K562 (cell line): ENCODE results near the gene RETN. TPM values are rescaled to one million over a fixed set of nuclear protein-coding genes. Genes with fewer than 3 reads are reported as not detected.

Experiments used
- ATAC-seq: fragments of 200-7000 bp; cut with Tn5 transposase; 3 replicates; pipeline ENCODE4 v1.9.1; 2020; ENCODE audit warnings: moderate library complexity
- BruUV-seq: library from RNA; stranded (reverse); fragments of 400-500 nt; replicated peaks from 2 replicates; lab custom pipeline; 2021; lab: Mats Ljungman, UMichigan
- CTCF ChIA-PET: fragments of 300-600 bp; formaldehyde crosslinking; extraction: SDS; loops from one replicate; lab custom pipeline; 2021; ENCODE audit warnings: low intra/inter-chr PET ratio; lab: Yijun Ruan, JAX
- POLR2A ChIA-PET: fragments of 300-600, 350-650 bp; sonication (Branson Sonifier 250); formaldehyde crosslinking; extraction: SDS; loops from one replicate; lab custom pipeline; 2021; ENCODE audit warnings: antibody characterized with exemption, inconsistent platforms; lab: Yijun Ruan, JAX
- DNase-seq, 4 experiments: peaks; one replicate each; pipeline versions ENCODE4 v3.0.0 to v3.0.0-alpha.2; 2011 to 2018; ENCODE audit warnings: low spot score in 3 of 4, mixed read lengths in 3 of 4; ENCODE audit errors: extremely low read depth in 1 of 4
- FAIRE-seq: peaks from 2 replicates; lab custom pipeline; 2011; peaks lifted over from hg19 to GRCh38; lab: Jason Lieb, UNC
- H2AFZ ChIP-seq: 2 replicates; pipeline ENCODE4 v1.6.0; 2011; ENCODE audit warnings: low read depth, low read length, control low read depth, inconsistent platforms
- H3K27ac ChIP-seq: fragments of 200-600 bp; 3 replicates; pipeline ENCODE4 v1.8.0; 2011; ENCODE audit warnings: low read depth, mild to moderate bottlenecking, control low read depth, inconsistent platforms, low read length, moderate library complexity, mixed read lengths; ENCODE audit errors: extremely low read depth
- H3K27me3 ChIP-seq, 2 experiments: fragments of 300-600 bp in 1 of 2; 2 replicates in 1 of 2; 3 replicates in 1 of 2; pipeline versions ENCODE4 v1.6.0 to v1.8.0; 2011; ENCODE audit warnings: inconsistent platforms in 2 of 2, low read length in 2 of 2, mild to moderate bottlenecking in 1 of 2, mixed read lengths in 1 of 2, moderate library complexity in 1 of 2; ENCODE audit not compliant: control insufficient read depth in 2 of 2, insufficient read depth in 2 of 2
- H3K36me3 ChIP-seq: fragments of 300-600 bp; 3 replicates; pipeline ENCODE4 v1.8.0; 2011; ENCODE audit warnings: mild to moderate bottlenecking, low read length, inconsistent platforms; ENCODE audit not compliant: control insufficient read depth, insufficient read depth
- H3K4me1 ChIP-seq, 2 experiments: fragments of 200-600 bp in 1 of 2; replicated peaks in 1 of 2; 2 replicates in 1 of 2; 3 replicates in 1 of 2; pipeline versions ENCODE4 v1.5.1 to v1.8.0; 2011; ENCODE audit warnings: inconsistent platforms in 2 of 2, low read length in 2 of 2, mild to moderate bottlenecking in 1 of 2, mixed read lengths in 1 of 2, moderate library complexity in 1 of 2; ENCODE audit not compliant: control insufficient read depth in 2 of 2, insufficient read depth in 2 of 2
- H3K4me2 ChIP-seq: 2 replicates; pipeline ENCODE4 v1.6.1; 2011; ENCODE audit warnings: low read length, control low read depth, inconsistent platforms, mixed read lengths; ENCODE audit not compliant: insufficient read depth
- H3K4me3 ChIP-seq: fragments of 200-600 bp; sonication (generic), shearing (Covaris generic); 2 replicates; pipeline ENCODE4 v1.5.1; 2016; ENCODE audit warnings: control low read depth, inconsistent platforms
- H3K79me2 ChIP-seq: fragments of 200-600 bp; 3 replicates; pipeline ENCODE4 v1.8.0; 2011; ENCODE audit warnings: low read length, inconsistent platforms; ENCODE audit not compliant: control insufficient read depth, insufficient read depth
- H3K9ac ChIP-seq, 2 experiments: 2 replicates each; pipeline versions ENCODE4 v1.6.0 to v1.6.1; 2011; ENCODE audit warnings: low read depth in 2 of 2, low read length in 2 of 2, control low read depth in 1 of 2, inconsistent platforms in 1 of 2, mild to moderate bottlenecking in 1 of 2, mixed read lengths in 1 of 2; ENCODE audit not compliant: insufficient read depth in 1 of 2
- H3K9me1 ChIP-seq: one replicate; pipeline ENCODE4 v1.6.0; 2011; ENCODE audit warnings: inconsistent platforms, mild to moderate bottlenecking, low read length, moderate library complexity; ENCODE audit not compliant: control insufficient read depth, insufficient read depth
- H3K9me3 ChIP-seq: replicated peaks from 2 replicates; pipeline ENCODE4 v1.5.1; 2011; ENCODE audit warnings: low read depth, low read length, inconsistent platforms; ENCODE audit not compliant: control insufficient read depth, insufficient read depth
- H4K20me1 ChIP-seq: replicated peaks from 2 replicates; pipeline ENCODE4 v1.6.1; 2011; ENCODE audit warnings: low read length, inconsistent platforms, mixed read lengths; ENCODE audit not compliant: control insufficient read depth, insufficient read depth
- AFF1 ChIP-seq, 2 experiments: fragments of 450-650 bp; IDR thresholded peaks; 2 replicates each; pipeline ENCODE4 v1.6.1; 2018; ENCODE audit warnings: mild to moderate bottlenecking in 2 of 2, low read depth in 1 of 2; ENCODE audit not compliant: partially characterized antibody in 2 of 2
- ARID1B ChIP-seq: fragments of 450-650 bp; IDR thresholded peaks from 2 replicates; pipeline ENCODE4 v1.6.1; 2016; ENCODE audit warnings: antibody characterized with exemption, mild to moderate bottlenecking, inconsistent platforms
- CREBBP ChIP-seq: IDR thresholded peaks from one replicate; pipeline ENCODE4 v1.6.1; 2012; ENCODE audit warnings: low read depth, mild to moderate bottlenecking, control low read depth, inconsistent platforms, low read length
- FOXA1 ChIP-seq: fragments of 450-650 bp; IDR thresholded peaks from 2 replicates; pipeline ENCODE4 v1.6.1; 2016; ENCODE audit warnings: mild to moderate bottlenecking, borderline replicate concordance
- GTF2F1 ChIP-seq: IDR thresholded peaks from 2 replicates; pipeline ENCODE4 v1.6.1; 2011; ENCODE audit warnings: low read depth, low read length, improper control_type of control experiment
- HIVEP1 ChIP-seq: fragments of 250-450 bp; sonication (Bioruptor Pico); IDR thresholded peaks from 2 replicates; pipeline ENCODE4 v1.4.0; 2020; ENCODE audit warnings: mild to moderate bottlenecking
- NFE2 ChIP-seq: IDR thresholded peaks from 2 replicates; pipeline ENCODE4 v1.6.1; 2014; ENCODE audit warnings: antibody characterized with exemption, low read depth
- NFRKB ChIP-seq: fragments of 450-650 bp; IDR thresholded peaks from 2 replicates; pipeline ENCODE4 v1.6.1; 2016; ENCODE audit warnings: low read depth
- RBM17 ChIP-seq: fragments of 200-400 bp; formaldehyde crosslinking; IDR thresholded peaks from 2 replicates; pipeline ENCODE4 v1.6.1; 2017; ENCODE audit warnings: low read depth, mild to moderate bottlenecking, low read length, borderline replicate concordance
- SOX6 ChIP-seq: fragments of 450-650 bp; IDR thresholded peaks from 2 replicates; pipeline ENCODE4 v1.6.1; 2014; ENCODE audit warnings: mild to moderate bottlenecking
- SREBF1 ChIP-seq: fragments of 150-350 bp; IDR thresholded peaks from 2 replicates; pipeline ENCODE4 v1.6.1; 2014; ENCODE audit warnings: antibody characterized with exemption, low read depth, low read length, borderline replicate concordance
- TAF15 ChIP-seq: fragments of 200-400 bp; formaldehyde crosslinking; IDR thresholded peaks from 2 replicates; pipeline ENCODE4 v1.6.1; 2017; ENCODE audit warnings: mild to moderate bottlenecking, low read depth, low read length, moderate library complexity
- WGBS: fragments of 100-300 bp; shearing (Covaris generic); methylation state at CpG from one replicate; pipeline ENCODE4 v1.1.6; 2016; ENCODE audit warnings: low coverage, mixed read lengths; ENCODE audit not compliant: insufficient coverage; ENCODE audit errors: missing lambda C conversion rate; 5-methylcytosine and 5-hydroxymethylcytosine counted together
- in situ Hi-C: fragments of 300-500 bp; cut with MboI; formaldehyde crosslinking; loops from 4 replicates; pipeline ENCODE4 v1.15.0; 2018; ENCODE audit warnings: inconsistent platforms, mixed read lengths
- intact Hi-C: fragments of 100-400 bp; cut with micrococcal nuclease; formaldehyde crosslinking; loops from 2 replicates; pipeline ENCODE4 v1.14.2; 2022
- polyA plus RNA-seq, 8 experiments: library from polyadenylated mRNA; depleted of rRNA in 4 of 8; stranded (reverse) in 5 of 8; unstranded in 3 of 8; fragments of >200 nt; fragmentation: Nextera tagmentation in 2 of 8; fragmentation: Illumina TruSeq in 1 of 8; extraction: Ambion mirVana in 2 of 8; extraction: Trizol in 1 of 8; gene quantifications; 2 replicates each; pipeline versions ENCODE4 v1.2.1 to v1.2.3, GENCODE V29; 2011 to 2014; ENCODE audit warnings: inconsistent platforms in 1 of 8, missing spikeins in 1 of 8
- total RNA-seq, 7 experiments: library from RNA; depleted of rRNA in 6 of 7; stranded (reverse); fragments of >200 nt in 6 of 7; fragmentation: Illumina TruSeq in 2 of 7; extraction: Trizol in 2 of 7; gene quantifications; 2 replicates each; pipeline versions ENCODE4 v1.2.1 to v1.2.3, GENCODE V29; 2011 to 2021; ENCODE audit warnings: low replicate concordance in 1 of 7
- TF ChIP-seq, protein P1 (sequence below): sonication (generic); formaldehyde crosslinking; IDR thresholded peaks from 2 replicates; pipeline ENCODE4 v1.9.0; 2022; ENCODE audit warnings: mild to moderate bottlenecking, missing genetic modification reagents
- TF ChIP-seq, protein P2 (sequence below): fragments of 250-450 bp; sonication (Bioruptor Pico); IDR thresholded peaks from 2 replicates; pipeline ENCODE4 v1.4.0; 2020; ENCODE audit warnings: mild to moderate bottlenecking, moderate library complexity

Gene RETN
- total and polyA plus RNA-seq, 9 of the 15 experiments (the other 6 are each of a cell fraction or from before 2014, with no cell fraction given) = not detected

DNA sequence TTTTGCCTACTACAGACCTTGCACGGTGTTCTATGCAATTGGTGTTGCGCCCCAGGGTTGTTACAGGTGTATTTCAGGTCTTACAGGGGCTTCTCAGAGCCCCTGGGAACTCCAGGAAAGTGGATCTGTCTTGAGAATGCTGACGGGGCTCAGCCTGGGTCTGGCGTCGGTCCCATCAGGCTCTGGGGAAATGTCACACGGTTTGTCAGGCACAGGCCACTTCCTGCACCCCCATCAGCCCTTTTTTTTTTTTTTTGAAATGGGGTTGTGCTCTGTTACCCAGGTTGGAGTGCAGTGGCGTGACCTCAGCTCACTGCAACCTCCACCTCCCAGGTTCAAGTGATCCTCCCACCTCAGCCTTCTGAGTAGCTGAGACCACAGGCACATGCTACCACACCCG lies 49.8 kb downstream of the RETN start:
- in situ Hi-C loops = no loop called here
- Histone ChIP-seq H2AFZ (no peak overlapping the region), H3K9ac (no peak overlapping the region), H3K27ac (no peak overlapping the region), H3K4me2 (no peak overlapping the region), H3K4me1 (no peaks in the 10 kb centered on the region), H3K9me1 (no peaks in the 10 kb centered on the region), H3K79me2 (no peaks in the 10 kb centered on the region), H3K36me3 (no peaks in the 10 kb centered on the region), H3K27me3 (peaks cover 8 to 23% of the 10 kb centered on the region in 2 experiments; a peak in 4 of 5 replicates), H3K9me3 (no peaks in the 10 kb centered on the region), H3K4me3 (no peak overlapping the region), H4K20me1 (no peaks in the 10 kb centered on the region)
- no peak for FAIRE-seq
- DNase-seq = no peak
- ChIA-PET CTCF (no interaction called here), POLR2A (no interaction called here)
- WGBS = 0% methylated on average over 8 of the region's 8 CpGs
- intact Hi-C loops = no loop called here
- TF ChIP-seq CREBBP (no peak), ARID1B (no peak), TAF15 (no peak), SREBF1 (no peak), GTF2F1 (no peak), FOXA1 (no peak), HIVEP1 (CRISPR knock-in tag) (no peak), SOX6 (no peak), NFE2 (no peak), RBM17 (no peak), NFRKB (no peak), AFF1 (IDR thresholded peaks at IDR 0.05; ENCODE audit: low read depth in 1 of 2, partially characterized antibody in 2 of 2) (no peak)
- TF ChIP-seq, protein P1, sequence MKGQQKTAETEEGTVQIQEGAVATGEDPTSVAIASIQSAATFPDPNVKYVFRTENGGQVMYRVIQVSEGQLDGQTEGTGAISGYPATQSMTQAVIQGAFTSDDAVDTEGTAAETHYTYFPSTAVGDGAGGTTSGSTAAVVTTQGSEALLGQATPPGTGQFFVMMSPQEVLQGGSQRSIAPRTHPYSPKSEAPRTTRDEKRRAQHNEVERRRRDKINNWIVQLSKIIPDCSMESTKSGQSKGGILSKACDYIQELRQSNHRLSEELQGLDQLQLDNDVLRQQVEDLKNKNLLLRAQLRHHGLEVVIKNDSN (CRISPR knock-in tag) = no peak
- TF ChIP-seq, protein P2, sequence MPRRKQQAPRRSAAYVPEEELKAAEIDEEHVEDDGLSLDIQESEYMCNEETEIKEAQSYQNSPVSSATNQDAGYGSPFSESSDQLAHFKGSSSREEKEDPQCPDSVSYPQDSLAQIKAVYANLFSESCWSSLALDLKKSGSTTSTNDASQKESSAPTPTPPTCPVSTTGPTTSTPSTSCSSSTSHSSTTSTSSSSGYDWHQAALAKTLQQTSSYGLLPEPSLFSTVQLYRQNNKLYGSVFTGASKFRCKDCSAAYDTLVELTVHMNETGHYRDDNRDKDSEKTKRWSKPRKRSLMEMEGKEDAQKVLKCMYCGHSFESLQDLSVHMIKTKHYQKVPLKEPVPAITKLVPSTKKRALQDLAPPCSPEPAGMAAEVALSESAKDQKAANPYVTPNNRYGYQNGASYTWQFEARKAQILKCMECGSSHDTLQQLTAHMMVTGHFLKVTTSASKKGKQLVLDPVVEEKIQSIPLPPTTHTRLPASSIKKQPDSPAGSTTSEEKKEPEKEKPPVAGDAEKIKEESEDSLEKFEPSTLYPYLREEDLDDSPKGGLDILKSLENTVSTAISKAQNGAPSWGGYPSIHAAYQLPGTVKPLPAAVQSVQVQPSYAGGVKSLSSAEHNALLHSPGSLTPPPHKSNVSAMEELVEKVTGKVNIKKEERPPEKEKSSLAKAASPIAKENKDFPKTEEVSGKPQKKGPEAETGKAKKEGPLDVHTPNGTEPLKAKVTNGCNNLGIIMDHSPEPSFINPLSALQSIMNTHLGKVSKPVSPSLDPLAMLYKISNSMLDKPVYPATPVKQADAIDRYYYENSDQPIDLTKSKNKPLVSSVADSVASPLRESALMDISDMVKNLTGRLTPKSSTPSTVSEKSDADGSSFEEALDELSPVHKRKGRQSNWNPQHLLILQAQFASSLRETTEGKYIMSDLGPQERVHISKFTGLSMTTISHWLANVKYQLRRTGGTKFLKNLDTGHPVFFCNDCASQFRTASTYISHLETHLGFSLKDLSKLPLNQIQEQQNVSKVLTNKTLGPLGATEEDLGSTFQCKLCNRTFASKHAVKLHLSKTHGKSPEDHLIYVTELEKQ (CRISPR knock-in tag) = no peak
- no peak for ATAC-seq
- BruUV-seq = no TSS peak
